Keratinocyte (primary cell): ENCODE measurements around the gene SCUBE1. TPM values are rescaled to one million over a fixed set of nuclear protein-coding genes. Genes with fewer than 3 reads are reported as not detected.

ENCODE experiments used
- DNase-seq: peaks from one replicate; pipeline ENCODE4 v3.0.0-alpha.2; 2011; ENCODE audit warnings: low read depth, missing footprints, low spot score
- FAIRE-seq: peaks from 2 replicates; lab custom pipeline; 2011; peaks lifted over from hg19 to GRCh38; lab: Jason Lieb, UNC
- H2AFZ ChIP-seq: 2 replicates; pipeline ENCODE4 v1.6.0; 2012; ENCODE audit warnings: low read length, control low read depth, inconsistent platforms; ENCODE audit not compliant: control insufficient read depth
- H3K27ac ChIP-seq: 2 replicates; pipeline ENCODE4 v1.5.1; 2011; ENCODE audit warnings: low read length; ENCODE audit not compliant: control insufficient read depth, insufficient read depth
- H3K27me3 ChIP-seq: 3 replicates; pipeline ENCODE4 v1.6.0; 2011; ENCODE audit warnings: low read length; ENCODE audit not compliant: control insufficient read depth, insufficient read depth; ENCODE audit errors: extremely low read depth
- H3K36me3 ChIP-seq, 2 experiments: 2 replicates in 1 of 2; 3 replicates in 1 of 2; pipeline ENCODE4 v1.5.1; 2011; ENCODE audit warnings: low read length in 2 of 2, mild to moderate bottlenecking in 1 of 2; ENCODE audit not compliant: control insufficient read depth in 2 of 2, insufficient read depth in 2 of 2; ENCODE audit errors: extremely low read depth in 1 of 2
- H3K4me1 ChIP-seq: 3 replicates; pipeline ENCODE4 v1.5.1; 2011; ENCODE audit warnings: low read length; ENCODE audit not compliant: control insufficient read depth, insufficient read depth; ENCODE audit errors: extremely low read depth
- H3K4me2 ChIP-seq: 3 replicates; pipeline ENCODE4 v1.6.0; 2011; ENCODE audit warnings: low read depth, low read length; ENCODE audit not compliant: control insufficient read depth, insufficient read depth; ENCODE audit errors: extremely low read depth
- H3K4me3 ChIP-seq, 3 experiments: fragments of 200-600 bp in 1 of 3; sonication (generic) in 1 of 3; 2 replicates in 2 of 3; 3 replicates in 1 of 3; pipeline ENCODE4 v1.5.1; 2011 to 2016; ENCODE audit warnings: low read length in 3 of 3, mild to moderate bottlenecking in 3 of 3, control low read depth in 2 of 3, inconsistent platforms in 1 of 3, low read depth in 1 of 3, mixed read lengths in 1 of 3, mixed run types in 1 of 3, moderate library complexity in 1 of 3; ENCODE audit not compliant: control insufficient read depth in 2 of 3, insufficient read depth in 2 of 3; ENCODE audit errors: extremely low read depth in 1 of 3
- H3K79me2 ChIP-seq: 2 replicates; pipeline ENCODE4 v1.6.0; 2012; ENCODE audit warnings: low read length; ENCODE audit not compliant: control insufficient read depth, insufficient read depth
- H3K9ac ChIP-seq: 3 replicates; pipeline ENCODE4 v1.6.0; 2011; ENCODE audit warnings: low read length; ENCODE audit not compliant: control insufficient read depth, insufficient read depth; ENCODE audit errors: extremely low read depth
- H3K9me1 ChIP-seq: 3 replicates; pipeline ENCODE4 v1.6.0; 2011; ENCODE audit warnings: low read length; ENCODE audit not compliant: control insufficient read depth, insufficient read depth; ENCODE audit errors: extremely low read depth
- H3K9me3 ChIP-seq: 2 replicates; pipeline ENCODE4 v1.5.1; 2012; ENCODE audit warnings: low read depth, low read length; ENCODE audit not compliant: control insufficient read depth
- H4K20me1 ChIP-seq: 3 replicates; pipeline ENCODE4 v1.6.0; 2011; ENCODE audit warnings: low read length; ENCODE audit not compliant: control insufficient read depth, insufficient read depth; ENCODE audit errors: extremely low read depth
- EZH2 ChIP-seq: IDR thresholded peaks from one replicate; pipeline ENCODE4 v1.6.1; 2012; ENCODE audit warnings: inconsistent platforms, mild to moderate bottlenecking, low read length, moderate library complexity
- dilution Hi-C: fragments of 300-500 bp; cut with MboI; formaldehyde crosslinking; loops from one replicate; pipeline ENCODE4 v1.7.0; 2020; ENCODE audit warnings: low sequenced_read_pairs; ENCODE audit not compliant: extremely low pct_ligation_motif_present
- polyA plus RNA-seq, 5 experiments: library from polyadenylated mRNA; depleted of rRNA in 3 of 5; stranded (reverse) in 3 of 5; stranded (forward) in 1 of 5; unstranded in 1 of 5; fragments of >200 nt; gene quantifications; 1 replicate in 1 of 5; 2 replicates in 3 of 5; 3 replicates in 1 of 5; pipeline versions ENCODE4 v1.2.1 to v1.2.3, GENCODE V29; 2011 to 2012; ENCODE audit warnings: missing spikeins in 2 of 5, low read depth in 1 of 5, low replicate concordance in 1 of 5
- TF ChIP-seq, protein P1 (sequence below), 3 experiments: IDR thresholded peaks in 1 of 3; conservative IDR thresholded peaks in 1 of 3; optimal IDR thresholded peaks in 1 of 3; 2 replicates in 2 of 3; 3 replicates in 1 of 3; pipeline versions ENCODE3 to v1.5.1; 2011; ENCODE audit warnings: low read length in 3 of 3, mild to moderate bottlenecking in 3 of 3, moderate library complexity in 2 of 3, control low read depth in 1 of 3, inconsistent platforms in 1 of 3; ENCODE audit not compliant: insufficient read depth in 2 of 3; ENCODE audit errors: extremely low read depth in 1 of 3

SCUBE1 gene
- polyA plus RNA-seq, 1 donor (not counting 4 experiments of a cell fraction or from before 2014, with no cell fraction given) = not detected

DNA sequence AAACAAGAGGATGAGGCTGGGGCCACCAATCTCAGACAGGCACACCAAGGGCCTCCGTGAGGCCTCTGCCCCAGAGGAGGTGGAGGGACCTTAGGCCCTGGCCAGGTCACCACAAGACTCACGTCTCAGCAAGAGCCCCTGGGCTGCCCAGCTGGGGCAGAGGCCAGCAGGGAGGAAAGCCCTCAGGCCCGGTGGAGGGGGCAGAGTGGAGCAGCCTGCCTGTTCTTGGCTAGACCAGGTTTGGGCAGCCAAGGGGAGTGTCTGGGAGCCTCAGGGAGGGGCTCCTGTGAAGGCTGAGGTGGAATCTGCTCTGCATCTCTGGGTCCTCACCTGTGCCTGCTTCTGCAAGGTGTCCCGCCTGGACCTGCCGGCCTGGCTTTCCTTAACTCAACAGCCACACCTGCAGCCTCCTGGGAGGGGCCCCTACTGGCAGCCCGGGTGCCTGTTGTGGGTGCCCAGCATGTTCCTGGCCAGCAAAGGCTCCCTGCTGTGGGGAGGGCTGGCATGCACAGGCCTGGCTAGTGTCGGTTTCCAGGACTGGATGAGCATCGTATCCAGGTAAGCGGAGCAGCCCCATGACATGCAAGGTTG lies 168.1 kb downstream of the SCUBE1 start:
- DNase-seq (no peak), FAIRE-seq (peak; percentile 60)
- H3K79me2 ChIP-seq = no peaks in the 10 kb centered on the region
- no peaks in the 10 kb centered on the region for H3K9me3 ChIP-seq
- peaks cover 6% of the 10 kb centered on the region for H3K4me1 ChIP-seq
- no peaks in the 10 kb centered on the region for H3K9me1 ChIP-seq
- dilution Hi-C loops = no loop called here
- H3K4me2 ChIP-seq = peak overlapping the region; percentile 18
- peaks cover 24 to 53% of the 10 kb centered on the region in 2 experiments for H3K36me3 ChIP-seq
- H3K27ac ChIP-seq = no peak overlapping the region
- no peak overlapping the region for H3K4me3 ChIP-seq
- H4K20me1 ChIP-seq = no peaks in the 10 kb centered on the region
- H3K9ac ChIP-seq = no peak overlapping the region
- TF ChIP-seq EZH2 = no peak
- TF ChIP-seq, protein P1, sequence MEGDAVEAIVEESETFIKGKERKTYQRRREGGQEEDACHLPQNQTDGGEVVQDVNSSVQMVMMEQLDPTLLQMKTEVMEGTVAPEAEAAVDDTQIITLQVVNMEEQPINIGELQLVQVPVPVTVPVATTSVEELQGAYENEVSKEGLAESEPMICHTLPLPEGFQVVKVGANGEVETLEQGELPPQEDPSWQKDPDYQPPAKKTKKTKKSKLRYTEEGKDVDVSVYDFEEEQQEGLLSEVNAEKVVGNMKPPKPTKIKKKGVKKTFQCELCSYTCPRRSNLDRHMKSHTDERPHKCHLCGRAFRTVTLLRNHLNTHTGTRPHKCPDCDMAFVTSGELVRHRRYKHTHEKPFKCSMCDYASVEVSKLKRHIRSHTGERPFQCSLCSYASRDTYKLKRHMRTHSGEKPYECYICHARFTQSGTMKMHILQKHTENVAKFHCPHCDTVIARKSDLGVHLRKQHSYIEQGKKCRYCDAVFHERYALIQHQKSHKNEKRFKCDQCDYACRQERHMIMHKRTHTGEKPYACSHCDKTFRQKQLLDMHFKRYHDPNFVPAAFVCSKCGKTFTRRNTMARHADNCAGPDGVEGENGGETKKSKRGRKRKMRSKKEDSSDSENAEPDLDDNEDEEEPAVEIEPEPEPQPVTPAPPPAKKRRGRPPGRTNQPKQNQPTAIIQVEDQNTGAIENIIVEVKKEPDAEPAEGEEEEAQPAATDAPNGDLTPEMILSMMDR (optimal IDR thresholded peaks at IDR 0.05 in 1 of 3, IDR thresholded peaks at IDR 0.05 in 1 of 3, conservative IDR thresholded peaks at IDR 0.05 in 1 of 3; ENCODE audit: extremely low read depth in 1 of 3, insufficient read depth in 2 of 3, low read length in 3 of 3) = peak in 2 of 3 experiments; percentile 29 to 41
- no peaks in the 10 kb centered on the region for H3K27me3 ChIP-seq
- H2AFZ ChIP-seq = no peak overlapping the region

DNA sequence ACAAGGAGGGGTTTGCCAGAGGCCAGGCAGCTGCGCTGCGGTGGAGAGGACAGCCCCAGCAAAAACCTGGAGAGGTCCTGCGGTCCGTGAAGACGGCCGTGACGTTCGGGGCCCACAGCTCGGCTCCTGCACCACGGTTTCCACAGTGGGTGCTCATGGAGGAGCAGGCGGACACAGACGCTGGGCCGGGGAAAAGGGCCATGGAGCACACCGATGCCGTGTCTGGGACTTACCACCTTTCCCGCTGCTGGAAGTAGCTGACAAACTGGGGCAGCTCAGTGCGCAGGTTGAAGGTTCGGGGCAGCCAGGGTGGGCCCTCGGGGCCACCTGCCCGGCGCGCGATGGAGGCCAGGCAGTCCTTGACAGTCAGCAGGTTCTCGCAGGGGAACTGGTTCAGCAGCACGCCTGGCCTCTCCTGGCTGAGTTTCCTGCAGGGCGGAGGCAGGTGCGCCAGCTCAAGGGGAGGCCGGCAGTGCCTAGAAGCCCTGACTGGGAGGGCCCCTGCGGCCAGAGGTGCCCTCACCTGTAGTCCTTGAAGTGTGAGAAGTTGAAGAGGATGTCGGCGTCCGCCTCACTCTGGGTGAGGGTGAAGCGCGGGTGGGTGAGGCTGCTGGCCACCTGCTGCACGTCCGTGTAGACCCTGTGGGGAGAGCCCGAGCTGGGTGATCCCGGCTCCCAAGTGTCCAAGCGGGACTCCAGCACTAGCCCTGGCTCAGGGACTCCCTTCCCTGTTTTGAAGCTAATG lies 169.0 kb downstream of the SCUBE1 start:
- DNase-seq (no peak), FAIRE-seq (no peak)
- Histone ChIP-seq H3K9me3 (no peaks in the 10 kb centered on the region), H4K20me1 (no peaks in the 10 kb centered on the region), H3K4me3 (no peak overlapping the region), H3K79me2 (no peaks in the 10 kb centered on the region), H3K27me3 (no peaks in the 10 kb centered on the region), H3K9ac (no peak overlapping the region), H3K4me2 (no peak overlapping the region), H3K9me1 (no peaks in the 10 kb centered on the region), H3K4me1 (peaks cover 7% of the 10 kb centered on the region), H3K36me3 (peaks cover 19 to 53% of the 10 kb centered on the region in 2 experiments), H2AFZ (no peak overlapping the region), H3K27ac (no peak overlapping the region)
- TF ChIP-seq, protein P1 (optimal IDR thresholded peaks at IDR 0.05 in 1 of 3, IDR thresholded peaks at IDR 0.05 in 1 of 3, conservative IDR thresholded peaks at IDR 0.05 in 1 of 3; ENCODE audit: extremely low read depth in 1 of 3, insufficient read depth in 2 of 3, low read length in 3 of 3) = no peak
- TF ChIP-seq EZH2 = no peak
- dilution Hi-C loops = no loop called here
